HS-5 (cell line): Measurements from ENCODE around the gene ZNF507.
"Not testable (repeated sequence)": the region's sequence is repeated elsewhere in the genome, so short reads cannot be mapped to it uniquely, and the experiment has no call there.

Experiments used
- DNase-seq: peaks from one replicate; pipeline ENCODE4 v3.0.0-alpha.2; 2012; ENCODE audit warnings: low read depth

Gene ZNF507

GRCh38 chr19:32368787-32369186 lies 23.4 kb downstream of the ZNF507 start:
- no peak for DNase-seq

- DNase-seq = peak; percentile 33
Measured at GRCh38 chr19:32372726-32373517, 27.5 kb downstream of the ZNF507 start.

- peak; percentile 99 for DNase-seq
Measured at GRCh38 chr19:32373585-32374295, 28.3 kb downstream of the ZNF507 start.

- not testable (repeated sequence) for DNase-seq
Measured at GRCh38 chr19:32374362-32374761, 29.0 kb downstream of the ZNF507 start.

- not testable (repeated sequence) for DNase-seq
Measured at GRCh38 chr19:32377088-32377487, 31.7 kb downstream of the ZNF507 start.

GRCh38 chr19:32380269-32380668 lies 34.9 kb downstream of the ZNF507 start:
- no peak for DNase-seq

GRCh38 chr19:32387701-32388392 lies 42.4 kb downstream of the ZNF507 start:
- peak; percentile 39 for DNase-seq

GRCh38 chr19:32388393-32388855 lies 43.0 kb downstream of the ZNF507 start:
- no peak for DNase-seq

- no peak for DNase-seq
Measured at GRCh38 chr19:32392901-32393300, 47.5 kb downstream of the ZNF507 start.

- DNase-seq = no peak
Measured at GRCh38 chr19:32396046-32396652, 50.7 kb downstream of the ZNF507 start.

GRCh38 chr19:32397671-32398101 lies 52.3 kb downstream of the ZNF507 start:
- DNase-seq = peak; percentile 81

GRCh38 chr19:32401992-32402391 lies 56.6 kb downstream of the ZNF507 start:
- no peak for DNase-seq

- no peak for DNase-seq
Measured at GRCh38 chr19:32403291-32403995, 58.0 kb downstream of the ZNF507 start.

GRCh38 chr19:32404213-32404932 lies 59.0 kb downstream of the ZNF507 start:
- DNase-seq = no peak

GRCh38 chr19:32404933-32405430 lies 59.6 kb downstream of the ZNF507 start:
- no peak for DNase-seq

GRCh38 chr19:32405431-32406160 lies 60.2 kb downstream of the ZNF507 start, which contains the start of gene DPY19L3:
TSS of gene DPY19L3 (plus strand) at chr19:32405770. CDS start at chr19:32408254, 2,484 bp downstream.
- peak; percentile 63 for DNase-seq

- DNase-seq = no peak
Measured at GRCh38 chr19:32406161-32407003, 61.0 kb downstream of the ZNF507 start.
